Measurements from ENCODE around the gene ESRRA. TPM values are rescaled to one million over a fixed set of nuclear protein-coding genes. Genes with fewer than 3 reads are reported as not detected.

ESRRA gene
- total and polyA plus RNA-seq, 8 donors: 45.5 to 685 (median 87.0) TPM

DNA sequence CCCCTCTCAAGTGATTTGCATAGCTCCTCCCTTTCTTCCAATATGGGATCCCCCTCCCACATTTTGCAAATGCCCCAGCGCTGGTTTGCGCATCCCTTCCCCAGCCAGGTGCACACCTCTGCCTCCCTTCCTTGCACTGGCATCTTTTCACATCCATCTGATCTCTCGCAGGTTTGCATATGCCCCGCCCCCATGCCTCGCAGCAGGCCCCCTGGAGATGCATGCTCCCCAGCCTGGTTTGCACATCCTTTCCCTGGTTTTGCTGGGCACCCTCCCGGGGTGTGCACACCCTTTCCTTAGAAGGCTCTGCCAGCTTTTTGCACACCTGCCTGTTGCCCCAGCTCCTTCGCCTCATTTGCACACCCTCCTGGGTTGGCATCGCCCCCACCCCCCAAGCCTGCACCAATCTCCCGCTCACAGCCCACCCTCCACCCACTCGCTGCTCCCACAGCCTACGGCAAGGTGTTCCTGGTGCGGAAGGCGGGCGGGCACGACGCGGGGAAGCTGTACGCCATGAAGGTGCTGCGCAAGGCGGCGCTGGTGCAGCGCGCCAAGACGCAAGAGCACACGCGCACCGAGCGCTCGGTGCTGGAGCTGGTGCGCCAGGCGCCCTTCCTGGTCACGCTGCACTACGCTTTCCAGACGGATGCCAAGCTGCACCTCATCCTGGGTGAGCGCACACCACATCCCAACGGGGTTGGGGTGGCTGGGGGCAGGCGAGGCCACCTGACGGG lies 54.6 kb downstream of the ESRRA start:
- H3K36me3 ChIP-seq: peaks cover 35 to 47% (median 46%) of the 10 kb centered on the region in 4 donors
- peak overlapping the region; percentile 77 to 95 (median 88) for H3K4me3 ChIP-seq
- DNase-seq: peak; percentile 46 to 77
- H3K27ac ChIP-seq: peak overlapping the region in 4 of 5 donors; percentile 87 to 94 (median 91)
- no peaks in the 10 kb centered on the region for H3K27me3 ChIP-seq
- peaks cover 39 to 59% (median 46%) of the 10 kb centered on the region in 4 donors for H3K4me1 ChIP-seq
- no peaks in the 10 kb centered on the region for H3K9me3 ChIP-seq
- intact Hi-C loops (cut with DNase I; ENCODE audit: low total_unique reads): no loop called here
- WGBS, 5 donors: 10 to 49% (median 33%) methylated on average over 32 to 38 of the region's 38 CpGs
- no peak for TF ChIP-seq EP300 (IDR thresholded peaks at IDR 0.05)

- H3K27ac ChIP-seq: peak overlapping the region in 1 of 5 donors; percentile 94
- no peak for DNase-seq
- intact Hi-C loops (cut with DNase I; ENCODE audit: low total_unique reads): no loop called here
- H3K9me3 ChIP-seq: no peaks in the 10 kb centered on the region
- H3K36me3 ChIP-seq: peaks cover 41 to 53% (median 52%) of the 10 kb centered on the region in 4 donors
- peak overlapping the region; percentile 77 to 95 (median 88) for H3K4me3 ChIP-seq
- H3K4me1 ChIP-seq: peaks cover 33 to 53% (median 43%) of the 10 kb centered on the region in 4 donors
- 68 to 88% (median 72%) methylated on average over 6 to 13 of the region's 13 CpGs for WGBS, 5 donors
- TF ChIP-seq POLR2A (IDR thresholded peaks at IDR 0.05) (no peak), EP300 (IDR thresholded peaks at IDR 0.05) (no peak), POLR2AphosphoS5 (IDR thresholded peaks at IDR 0.05) (no peak)
- TF ChIP-seq, protein P1, sequence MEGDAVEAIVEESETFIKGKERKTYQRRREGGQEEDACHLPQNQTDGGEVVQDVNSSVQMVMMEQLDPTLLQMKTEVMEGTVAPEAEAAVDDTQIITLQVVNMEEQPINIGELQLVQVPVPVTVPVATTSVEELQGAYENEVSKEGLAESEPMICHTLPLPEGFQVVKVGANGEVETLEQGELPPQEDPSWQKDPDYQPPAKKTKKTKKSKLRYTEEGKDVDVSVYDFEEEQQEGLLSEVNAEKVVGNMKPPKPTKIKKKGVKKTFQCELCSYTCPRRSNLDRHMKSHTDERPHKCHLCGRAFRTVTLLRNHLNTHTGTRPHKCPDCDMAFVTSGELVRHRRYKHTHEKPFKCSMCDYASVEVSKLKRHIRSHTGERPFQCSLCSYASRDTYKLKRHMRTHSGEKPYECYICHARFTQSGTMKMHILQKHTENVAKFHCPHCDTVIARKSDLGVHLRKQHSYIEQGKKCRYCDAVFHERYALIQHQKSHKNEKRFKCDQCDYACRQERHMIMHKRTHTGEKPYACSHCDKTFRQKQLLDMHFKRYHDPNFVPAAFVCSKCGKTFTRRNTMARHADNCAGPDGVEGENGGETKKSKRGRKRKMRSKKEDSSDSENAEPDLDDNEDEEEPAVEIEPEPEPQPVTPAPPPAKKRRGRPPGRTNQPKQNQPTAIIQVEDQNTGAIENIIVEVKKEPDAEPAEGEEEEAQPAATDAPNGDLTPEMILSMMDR (IDR thresholded peaks at IDR 0.05): no peak
- H3K27me3 ChIP-seq: no peaks in the 10 kb centered on the region
Measured at GRCh38 chr11:64360448-64360921, 55.2 kb downstream of the ESRRA start.

DNA sequence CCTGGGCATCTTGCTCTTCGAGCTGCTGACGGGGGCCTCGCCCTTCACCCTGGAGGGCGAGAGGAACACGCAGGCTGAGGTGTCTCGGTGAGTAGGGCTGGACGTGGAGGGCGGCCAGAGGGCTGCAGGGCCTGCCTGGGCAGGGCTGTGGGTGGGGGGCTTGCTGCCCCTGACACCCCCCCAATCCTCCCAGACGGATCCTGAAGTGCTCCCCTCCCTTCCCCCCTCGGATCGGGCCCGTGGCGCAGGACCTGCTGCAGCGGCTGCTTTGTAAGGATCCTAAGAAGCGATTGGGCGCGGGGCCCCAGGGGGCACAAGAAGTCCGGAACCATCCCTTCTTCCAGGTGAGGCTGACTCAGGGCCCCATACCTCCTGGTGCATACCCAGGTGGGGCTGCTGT lies 56.3 kb downstream of the ESRRA start:
- WGBS, 5 donors: 93 to 97% (median 96%) methylated on average over 10 to 18 of the region's 18 CpGs
- TF ChIP-seq EP300 (IDR thresholded peaks at IDR 0.05): no peak
- TF ChIP-seq, protein P1 (IDR thresholded peaks at IDR 0.05): no peak
- peaks cover 29 to 44% (median 36%) of the 10 kb centered on the region in 4 donors for H3K4me1 ChIP-seq
- no peaks in the 10 kb centered on the region for H3K27me3 ChIP-seq
- no peak overlapping the region for H3K4me3 ChIP-seq
- H3K36me3 ChIP-seq: peaks cover 52 to 65% (median 63%) of the 10 kb centered on the region in 4 donors
- DNase-seq: no peak
- H3K27ac ChIP-seq: no peak overlapping the region
- H3K9me3 ChIP-seq: no peaks in the 10 kb centered on the region
- intact Hi-C loops (cut with DNase I; ENCODE audit: low total_unique reads): no loop called here

GRCh38 chr11:64362339-64362738 lies 57.0 kb downstream of the ESRRA start:
- Histone ChIP-seq H3K27me3 (no peaks in the 10 kb centered on the region), H3K9me3 (no peaks in the 10 kb centered on the region), H3K4me1 (peaks cover 29 to 37% (median 32%) of the 10 kb centered on the region in 4 donors), H3K27ac (no peak overlapping the region), H3K4me3 (no peak overlapping the region), H3K36me3 (peaks cover 53 to 72% (median 70%) of the 10 kb centered on the region in 4 donors)
- no peak for DNase-seq
- 93 to 96% (median 94%) methylated on average over 10 of the region's 10 CpGs for WGBS, 5 donors
- intact Hi-C loops (cut with DNase I; ENCODE audit: low total_unique reads): no loop called here
- no peak for TF ChIP-seq POLR2A (IDR thresholded peaks at IDR 0.05)
- TF ChIP-seq EP300 (IDR thresholded peaks at IDR 0.05): no peak
- TF ChIP-seq, protein P1 (IDR thresholded peaks at IDR 0.05): no peak
- no peak for TF ChIP-seq POLR2AphosphoS5 (IDR thresholded peaks at IDR 0.05)

DNA sequence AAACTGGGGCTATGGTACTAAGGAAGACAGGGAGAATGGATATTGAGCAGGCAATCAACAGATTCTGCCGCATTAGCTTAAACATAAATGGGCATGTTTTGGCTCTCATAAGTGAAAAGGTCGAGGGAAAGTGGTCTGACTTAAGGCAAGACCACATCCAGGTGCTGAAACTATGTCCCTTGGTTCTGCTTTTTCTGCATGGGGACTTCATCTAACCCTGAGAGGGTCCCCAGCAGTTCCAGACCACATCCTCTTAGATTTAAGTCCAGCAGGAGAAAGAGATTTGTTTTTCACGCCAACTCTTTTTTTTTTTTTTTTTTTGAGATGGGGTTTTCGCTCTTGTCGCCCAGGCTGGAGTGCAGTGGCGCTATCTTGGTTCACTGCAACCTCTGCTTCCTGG lies 59.1 kb downstream of the ESRRA start:
- TF ChIP-seq POLR2AphosphoS5 (IDR thresholded peaks at IDR 0.05) (no peak), POLR2A (IDR thresholded peaks at IDR 0.05) (no peak), EP300 (IDR thresholded peaks at IDR 0.05) (no peak)
- TF ChIP-seq, protein P1 (IDR thresholded peaks at IDR 0.05): no peak
- no peak overlapping the region for H3K27ac ChIP-seq
- intact Hi-C loops (cut with DNase I; ENCODE audit: low total_unique reads): no loop called here
- H3K4me3 ChIP-seq: no peak overlapping the region
- WGBS, 5 donors: 83 to 97% (median 91%) methylated on average over 6 of the region's 6 CpGs
- peaks cover 12 to 21% (median 15%) of the 10 kb centered on the region in 4 donors for H3K4me1 ChIP-seq
- H3K36me3 ChIP-seq: peaks cover 66 to 93% (median 91%) of the 10 kb centered on the region in 4 donors
- no peaks in the 10 kb centered on the region for H3K9me3 ChIP-seq
- no peaks in the 10 kb centered on the region for H3K27me3 ChIP-seq
- no peak for DNase-seq

All from stomach (tissue), 9 donors.